ENCODE data around the gene OSBPL10. TPM values are rescaled to one million over a fixed set of nuclear protein-coding genes. Genes with fewer than 3 reads are reported as not detected.

OSBPL10 gene
- total RNA-seq, 2 experiments from 2014 or later: 65.7 to 170 TPM

DNA sequence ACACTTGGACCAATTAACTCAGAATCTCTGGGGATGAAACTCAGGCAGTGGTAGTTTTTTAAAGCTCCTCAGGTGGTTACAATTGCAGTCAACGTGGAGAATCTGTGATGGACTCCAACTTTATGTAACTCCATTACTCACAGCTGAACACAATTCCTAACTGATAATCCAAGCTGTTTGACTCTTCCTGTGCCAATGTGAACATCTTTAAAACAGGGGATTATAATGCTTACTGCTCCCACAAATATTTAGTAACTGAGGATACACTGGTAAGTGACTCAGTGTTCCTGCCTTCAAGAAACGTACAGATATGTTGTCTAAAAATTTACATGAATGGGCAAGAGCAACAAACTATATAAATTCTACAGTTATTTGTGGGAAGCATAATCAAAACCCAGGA lies 85.6 kb downstream of the OSBPL10 start:
- ChIA-PET POLR2A (interaction anchor here (1.3 to 2.3 kb wide), 4 partner anchors 9 to 81 kb away, joined by 3 to 9 read pairs (median 4); no protein-coding TSS in a partner anchor), CTCF (ENCODE audit: unreplicated experiment) (no interaction called here)
- peaks cover 53% of the 10 kb centered on the region for H3K36me3 ChIP-seq (ENCODE audit: insufficient read depth, low read length)
- H3K9me2 ChIP-seq (ENCODE audit: insufficient read depth, low read length): no peaks in the 10 kb centered on the region
- H3K27ac ChIP-seq (ENCODE audit: low read depth, low read length, poor library complexity, severe bottlenecking): no peak overlapping the region
- 0 out of 2 replicates have a peak, but pooled peaks cover 3% of the 10 kb centered on the region for H4K20me1 ChIP-seq (ENCODE audit: insufficient read depth, low read length)
- H3K4me2 ChIP-seq (ENCODE audit: low read length): no peak overlapping the region
- BruUV-seq (replicated peaks): no TSS peak
- no peak for DNase-seq (ENCODE audit: low spot score)
- H3K9me3 ChIP-seq (ENCODE audit: low read length): no peaks in the 10 kb centered on the region
- intact Hi-C loops (cut with micrococcal nuclease; ENCODE audit: unreplicated experiment): no loop called here
- no peak overlapping the region for H2AFZ ChIP-seq (ENCODE audit: low read length)
- H3K4me3 ChIP-seq (ENCODE audit: low read depth, low read length, poor library complexity, severe bottlenecking): no peak overlapping the region
- peaks cover 73% of the 10 kb centered on the region for H3K4me1 ChIP-seq (ENCODE audit: insufficient read depth, low read length, poor library complexity, severe bottlenecking)
- peaks cover 96% of the 10 kb centered on the region for H3K79me2 ChIP-seq (ENCODE audit: insufficient read depth, low read depth, low read length)
- TF ChIP-seq, protein P1, sequence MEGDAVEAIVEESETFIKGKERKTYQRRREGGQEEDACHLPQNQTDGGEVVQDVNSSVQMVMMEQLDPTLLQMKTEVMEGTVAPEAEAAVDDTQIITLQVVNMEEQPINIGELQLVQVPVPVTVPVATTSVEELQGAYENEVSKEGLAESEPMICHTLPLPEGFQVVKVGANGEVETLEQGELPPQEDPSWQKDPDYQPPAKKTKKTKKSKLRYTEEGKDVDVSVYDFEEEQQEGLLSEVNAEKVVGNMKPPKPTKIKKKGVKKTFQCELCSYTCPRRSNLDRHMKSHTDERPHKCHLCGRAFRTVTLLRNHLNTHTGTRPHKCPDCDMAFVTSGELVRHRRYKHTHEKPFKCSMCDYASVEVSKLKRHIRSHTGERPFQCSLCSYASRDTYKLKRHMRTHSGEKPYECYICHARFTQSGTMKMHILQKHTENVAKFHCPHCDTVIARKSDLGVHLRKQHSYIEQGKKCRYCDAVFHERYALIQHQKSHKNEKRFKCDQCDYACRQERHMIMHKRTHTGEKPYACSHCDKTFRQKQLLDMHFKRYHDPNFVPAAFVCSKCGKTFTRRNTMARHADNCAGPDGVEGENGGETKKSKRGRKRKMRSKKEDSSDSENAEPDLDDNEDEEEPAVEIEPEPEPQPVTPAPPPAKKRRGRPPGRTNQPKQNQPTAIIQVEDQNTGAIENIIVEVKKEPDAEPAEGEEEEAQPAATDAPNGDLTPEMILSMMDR (conservative IDR thresholded peaks at IDR 0.05; ENCODE audit: low read length): no peak
- TF ChIP-seq EZH2phosphoT487 (IDR thresholded peaks at IDR 0.05; ENCODE audit: borderline replicate concordance, low read depth, low read length): no peak

DNA sequence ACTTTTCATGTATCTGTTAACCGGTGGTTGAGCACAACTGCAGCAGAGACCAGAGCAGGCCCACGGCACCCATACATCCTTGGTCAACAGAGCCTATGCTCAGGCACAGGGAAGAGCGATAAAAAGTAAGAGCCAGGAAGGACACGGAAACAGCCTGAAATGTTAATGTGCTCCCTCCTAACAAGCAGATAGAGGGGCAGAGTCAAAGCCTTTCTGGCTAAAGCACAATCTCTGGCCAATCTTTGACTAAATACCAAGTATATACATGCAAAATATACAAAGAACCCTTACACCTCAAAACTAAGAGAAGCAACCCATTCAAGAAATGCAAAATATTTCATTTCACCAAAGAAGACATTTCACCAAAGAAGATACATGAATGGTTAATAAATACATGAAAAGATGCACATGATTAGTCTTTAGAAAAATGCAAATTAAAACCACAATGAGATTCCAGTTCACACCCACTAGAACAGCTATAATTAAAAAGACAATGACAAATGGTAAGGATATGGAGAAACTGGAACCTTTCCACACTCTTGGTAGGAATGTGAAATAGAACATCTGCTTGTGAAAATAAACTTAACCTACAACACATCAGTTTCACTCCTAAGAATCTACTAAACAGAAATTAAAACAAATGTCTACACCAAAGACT lies 88.0 kb downstream of the OSBPL10 start:
- no peaks in the 10 kb centered on the region for H3K9me2 ChIP-seq (ENCODE audit: insufficient read depth, low read length)
- BruUV-seq (replicated peaks): no TSS peak
- ChIA-PET POLR2A (interaction anchor here (1.4 to 2.8 kb wide), 3 partner anchors 7 to 88 kb away, joined by 4 to 19 read pairs (median 5); partner anchors contain the start of genes OSBPL10 and ZNF860), CTCF (ENCODE audit: unreplicated experiment) (no interaction called here)
- peaks cover 4% of the 10 kb centered on the region; the same call in 1 of the 2 replicates for H3K9me3 ChIP-seq (ENCODE audit: low read length)
- H4K20me1 ChIP-seq (ENCODE audit: insufficient read depth, low read length): no peaks in the 10 kb centered on the region
- peak overlapping the region; percentile 8; the same call in 1 of the 2 replicates for H3K4me2 ChIP-seq (ENCODE audit: low read length)
- TF ChIP-seq EZH2phosphoT487 (IDR thresholded peaks at IDR 0.05; ENCODE audit: borderline replicate concordance, low read depth, low read length): no peak
- TF ChIP-seq, protein P1 (conservative IDR thresholded peaks at IDR 0.05; ENCODE audit: low read length): no peak
- H3K27ac ChIP-seq (ENCODE audit: low read depth, low read length, poor library complexity, severe bottlenecking): no peak overlapping the region
- no peak for DNase-seq (ENCODE audit: low spot score)
- peaks cover 95% of the 10 kb centered on the region for H3K79me2 ChIP-seq (ENCODE audit: insufficient read depth, low read depth, low read length)
- intact Hi-C loops (cut with micrococcal nuclease; ENCODE audit: unreplicated experiment): no loop called here
- H2AFZ ChIP-seq (ENCODE audit: low read length): no peak overlapping the region
- H3K36me3 ChIP-seq (ENCODE audit: insufficient read depth, low read length): peaks cover 67% of the 10 kb centered on the region
- H3K4me3 ChIP-seq (ENCODE audit: low read depth, low read length, poor library complexity, severe bottlenecking): no peak overlapping the region
- H3K4me1 ChIP-seq (ENCODE audit: insufficient read depth, low read length, poor library complexity, severe bottlenecking): peaks cover 64% of the 10 kb centered on the region

- Histone ChIP-seq H3K79me2 (ENCODE audit: insufficient read depth, low read depth, low read length) (peaks cover 97% of the 10 kb centered on the region), H3K4me1 (ENCODE audit: insufficient read depth, low read length, poor library complexity, severe bottlenecking) (peaks cover 67% of the 10 kb centered on the region)
Measured at GRCh38 chr3:31892500-31892899, 88.6 kb downstream of the OSBPL10 start.

More at GRCh38 chr3:31892500-31892899, 88.6 kb downstream of the OSBPL10 start:
- Histone ChIP-seq H3K4me2 (ENCODE audit: low read length) (peak overlapping the region; percentile 8; the same call in 1 of the 2 replicates), H3K4me3 (ENCODE audit: low read depth, low read length, poor library complexity, severe bottlenecking) (no peak overlapping the region), H2AFZ (ENCODE audit: low read length) (no peak overlapping the region), H3K36me3 (ENCODE audit: insufficient read depth, low read length) (peaks cover 72% of the 10 kb centered on the region), H3K27ac (ENCODE audit: low read depth, low read length, poor library complexity, severe bottlenecking) (no peak overlapping the region), H4K20me1 (ENCODE audit: insufficient read depth, low read length) (no peaks in the 10 kb centered on the region), H3K9me2 (ENCODE audit: insufficient read depth, low read length) (no peaks in the 10 kb centered on the region), H3K9me3 (ENCODE audit: low read length) (peaks cover 9% of the 10 kb centered on the region; the same call in 1 of the 2 replicates)
- no TSS peak for BruUV-seq (replicated peaks)
- TF ChIP-seq, protein P1 (conservative IDR thresholded peaks at IDR 0.05; ENCODE audit: low read length): no peak
- TF ChIP-seq EZH2phosphoT487 (IDR thresholded peaks at IDR 0.05; ENCODE audit: borderline replicate concordance, low read depth, low read length): no peak
- CTCF ChIA-PET (ENCODE audit: unreplicated experiment): no interaction called here
- intact Hi-C loops (cut with micrococcal nuclease; ENCODE audit: unreplicated experiment): no loop called here
- POLR2A ChIA-PET: interaction anchor here (1.4 to 2.8 kb wide), 4 partner anchors 8 to 89 kb away, joined by 4 to 19 read pairs (median 4); partner anchors contain the start of genes OSBPL10 and ZNF860
- no peak for DNase-seq (ENCODE audit: low spot score)
